ENCODE data around the gene MCIDAS.
A peak's percentile ranks its signal among the peaks of the same experiment; 100 is the strongest.

The MCIDAS gene

DNA sequence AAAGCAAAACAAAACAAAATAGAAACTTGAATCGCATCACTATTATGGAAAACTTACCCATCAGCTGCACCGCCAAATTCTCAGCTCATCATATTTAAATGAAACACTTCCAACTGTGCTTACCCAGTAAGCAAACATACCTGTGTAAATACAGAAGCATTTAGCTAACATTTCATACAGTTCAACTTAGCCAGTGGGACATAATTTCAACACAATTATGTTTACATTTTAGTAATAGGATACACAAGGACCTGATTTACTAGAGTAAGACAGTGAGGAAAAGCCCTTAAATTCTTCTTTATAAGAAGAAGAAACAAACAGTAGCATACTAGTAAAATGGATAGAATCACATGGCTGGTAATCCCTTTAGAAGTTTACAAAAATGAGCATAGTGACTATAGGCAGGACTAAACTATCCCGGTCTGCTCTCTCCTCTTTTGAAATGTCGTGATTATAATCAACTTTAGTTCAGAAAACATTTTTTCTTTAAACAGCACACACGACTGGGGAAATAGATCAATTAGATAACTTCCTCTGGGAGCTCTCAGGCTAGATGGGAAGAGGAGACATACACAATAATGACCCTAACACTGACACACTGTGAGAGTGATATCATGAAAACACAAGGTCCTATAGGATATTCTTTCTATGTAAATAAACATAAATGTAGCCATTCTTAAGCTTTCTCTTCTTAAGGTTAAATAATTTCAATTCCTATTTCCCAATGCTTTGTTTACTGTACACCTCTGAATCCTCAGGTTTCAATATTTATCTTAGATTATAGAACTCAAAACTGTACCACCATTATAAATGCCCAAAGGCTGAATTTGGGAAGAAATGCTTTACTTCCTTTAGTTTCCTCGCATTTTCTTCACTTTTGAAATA, 38.2 kb downstream of the MCIDAS start:
- Histone ChIP-seq H3K4me1 (ENCODE audit: insufficient read depth, poor library complexity, severe bottlenecking) (peaks cover 8% of the 10 kb centered on the region), H3K27ac (ENCODE audit: poor library complexity, severe bottlenecking) (no peak overlapping the region), H3K9me3 (ENCODE audit: severe bottlenecking) (no peaks in the 10 kb centered on the region), H3K36me3 (ENCODE audit: low read depth) (no peaks in the 10 kb centered on the region), H3K27me3 (ENCODE audit: insufficient read depth, poor library complexity, severe bottlenecking) (peaks cover 4% of the 10 kb centered on the region), H3K4me3 (ENCODE audit: severe bottlenecking) (no peak overlapping the region)
- DNase-seq (ENCODE audit: low spot score) = no peak
- ATAC-seq (ENCODE audit: low read depth) = peak; percentile 35; the same call in 2 of the 3 replicates
- no peak for TF ChIP-seq CTCF (IDR thresholded peaks at IDR 0.05; ENCODE audit: poor library complexity, severe bottlenecking)

DNA sequence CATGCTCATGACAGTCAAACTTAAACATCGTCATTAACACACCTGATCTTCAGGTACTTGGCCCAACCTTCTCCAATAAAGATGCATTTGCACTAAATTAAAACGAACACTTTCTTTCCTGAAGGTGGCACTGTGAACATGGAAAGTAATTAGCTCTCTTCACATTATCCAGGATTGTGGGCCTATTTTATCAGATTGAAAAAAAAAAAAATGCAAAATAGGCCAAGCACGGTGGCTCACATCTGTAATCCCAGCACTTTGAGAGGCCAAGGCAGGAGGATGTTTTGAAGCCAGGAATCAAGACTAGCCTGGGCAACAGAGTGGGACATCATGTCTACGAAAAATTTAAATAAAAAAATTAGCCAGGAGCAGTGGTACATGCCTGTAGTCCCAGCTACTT, 39.7 kb downstream of the MCIDAS start:
- peaks cover 2% of the 10 kb centered on the region for H3K27me3 ChIP-seq (ENCODE audit: insufficient read depth, poor library complexity, severe bottlenecking)
- DNase-seq (ENCODE audit: low spot score) (no peak), ATAC-seq (ENCODE audit: low read depth) (peak; percentile 72)
- H3K27ac ChIP-seq (ENCODE audit: poor library complexity, severe bottlenecking) = no peak overlapping the region
- no peaks in the 10 kb centered on the region for H3K36me3 ChIP-seq (ENCODE audit: low read depth)
- no peak overlapping the region for H3K4me3 ChIP-seq (ENCODE audit: severe bottlenecking)
- peaks cover 8% of the 10 kb centered on the region for H3K4me1 ChIP-seq (ENCODE audit: insufficient read depth, poor library complexity, severe bottlenecking)
- TF ChIP-seq CTCF (IDR thresholded peaks at IDR 0.05; ENCODE audit: poor library complexity, severe bottlenecking) = peak; percentile 81
- no peaks in the 10 kb centered on the region for H3K9me3 ChIP-seq (ENCODE audit: severe bottlenecking)

- Histone ChIP-seq H3K36me3 (ENCODE audit: low read depth) (no peaks in the 10 kb centered on the region), H3K4me1 (ENCODE audit: insufficient read depth, poor library complexity, severe bottlenecking) (peaks cover 9% of the 10 kb centered on the region), H3K4me3 (ENCODE audit: severe bottlenecking) (no peak overlapping the region), H3K27me3 (ENCODE audit: insufficient read depth, poor library complexity, severe bottlenecking) (no peaks in the 10 kb centered on the region), H3K27ac (ENCODE audit: poor library complexity, severe bottlenecking) (no peak overlapping the region), H3K9me3 (ENCODE audit: severe bottlenecking) (no peaks in the 10 kb centered on the region)
- no peak for TF ChIP-seq CTCF (IDR thresholded peaks at IDR 0.05; ENCODE audit: poor library complexity, severe bottlenecking)
- DNase-seq (ENCODE audit: low spot score) (no peak), ATAC-seq (ENCODE audit: low read depth) (peak; percentile 20; the same call in 1 of the 3 replicates)
Measured at GRCh38 chr5:55180016-55180415, 47.1 kb downstream of the MCIDAS start.

GRCh38 chr5:55177078-55177477, 50.0 kb downstream of the MCIDAS start:
- H3K4me1 ChIP-seq (ENCODE audit: insufficient read depth, poor library complexity, severe bottlenecking) = peaks cover 16% of the 10 kb centered on the region
- no peak overlapping the region for H3K4me3 ChIP-seq (ENCODE audit: severe bottlenecking)
- ATAC-seq (ENCODE audit: low read depth) (no peak), DNase-seq (ENCODE audit: low spot score) (no peak)
- no peak for TF ChIP-seq CTCF (IDR thresholded peaks at IDR 0.05; ENCODE audit: poor library complexity, severe bottlenecking)
- no peaks in the 10 kb centered on the region for H3K36me3 ChIP-seq (ENCODE audit: low read depth)
- no peaks in the 10 kb centered on the region for H3K27me3 ChIP-seq (ENCODE audit: insufficient read depth, poor library complexity, severe bottlenecking)
- H3K9me3 ChIP-seq (ENCODE audit: severe bottlenecking) = no peaks in the 10 kb centered on the region
- H3K27ac ChIP-seq (ENCODE audit: poor library complexity, severe bottlenecking) = no peak overlapping the region

All from RWPE2 (cell line).